Keratinocyte (primary cell): ENCODE results near the gene JAKMIP1. TPM values are rescaled to one million over a fixed set of nuclear protein-coding genes. Genes with fewer than 3 reads are reported as not detected.

Source experiments
- DNase-seq: peaks from one replicate; pipeline ENCODE4 v3.0.0-alpha.2; 2011; ENCODE audit warnings: low read depth, missing footprints, low spot score
- FAIRE-seq: peaks from 2 replicates; lab custom pipeline; 2011; peaks lifted over from hg19 to GRCh38; lab: Jason Lieb, UNC
- H2AFZ ChIP-seq: 2 replicates; pipeline ENCODE4 v1.6.0; 2012; ENCODE audit warnings: low read length, control low read depth, inconsistent platforms; ENCODE audit not compliant: control insufficient read depth
- H3K27ac ChIP-seq: 2 replicates; pipeline ENCODE4 v1.5.1; 2011; ENCODE audit warnings: low read length; ENCODE audit not compliant: control insufficient read depth, insufficient read depth
- H3K27me3 ChIP-seq: 3 replicates; pipeline ENCODE4 v1.6.0; 2011; ENCODE audit warnings: low read length; ENCODE audit not compliant: control insufficient read depth, insufficient read depth; ENCODE audit errors: extremely low read depth
- H3K36me3 ChIP-seq, 2 experiments: 2 replicates in 1 of 2; 3 replicates in 1 of 2; pipeline ENCODE4 v1.5.1; 2011; ENCODE audit warnings: low read length in 2 of 2, mild to moderate bottlenecking in 1 of 2; ENCODE audit not compliant: control insufficient read depth in 2 of 2, insufficient read depth in 2 of 2; ENCODE audit errors: extremely low read depth in 1 of 2
- H3K4me1 ChIP-seq: 3 replicates; pipeline ENCODE4 v1.5.1; 2011; ENCODE audit warnings: low read length; ENCODE audit not compliant: control insufficient read depth, insufficient read depth; ENCODE audit errors: extremely low read depth
- H3K4me2 ChIP-seq: 3 replicates; pipeline ENCODE4 v1.6.0; 2011; ENCODE audit warnings: low read depth, low read length; ENCODE audit not compliant: control insufficient read depth, insufficient read depth; ENCODE audit errors: extremely low read depth
- H3K4me3 ChIP-seq, 3 experiments: fragments of 200-600 bp in 1 of 3; sonication (generic) in 1 of 3; 2 replicates in 2 of 3; 3 replicates in 1 of 3; pipeline ENCODE4 v1.5.1; 2011 to 2016; ENCODE audit warnings: low read length in 3 of 3, mild to moderate bottlenecking in 3 of 3, control low read depth in 2 of 3, inconsistent platforms in 1 of 3, low read depth in 1 of 3, mixed read lengths in 1 of 3, mixed run types in 1 of 3, moderate library complexity in 1 of 3; ENCODE audit not compliant: control insufficient read depth in 2 of 3, insufficient read depth in 2 of 3; ENCODE audit errors: extremely low read depth in 1 of 3
- H3K79me2 ChIP-seq: 2 replicates; pipeline ENCODE4 v1.6.0; 2012; ENCODE audit warnings: low read length; ENCODE audit not compliant: control insufficient read depth, insufficient read depth
- H3K9ac ChIP-seq: 3 replicates; pipeline ENCODE4 v1.6.0; 2011; ENCODE audit warnings: low read length; ENCODE audit not compliant: control insufficient read depth, insufficient read depth; ENCODE audit errors: extremely low read depth
- H3K9me1 ChIP-seq: 3 replicates; pipeline ENCODE4 v1.6.0; 2011; ENCODE audit warnings: low read length; ENCODE audit not compliant: control insufficient read depth, insufficient read depth; ENCODE audit errors: extremely low read depth
- H3K9me3 ChIP-seq: 2 replicates; pipeline ENCODE4 v1.5.1; 2012; ENCODE audit warnings: low read depth, low read length; ENCODE audit not compliant: control insufficient read depth
- H4K20me1 ChIP-seq: 3 replicates; pipeline ENCODE4 v1.6.0; 2011; ENCODE audit warnings: low read length; ENCODE audit not compliant: control insufficient read depth, insufficient read depth; ENCODE audit errors: extremely low read depth
- CTCF ChIP-seq, 3 experiments: IDR thresholded peaks in 1 of 3; conservative IDR thresholded peaks in 1 of 3; optimal IDR thresholded peaks in 1 of 3; 2 replicates in 2 of 3; 3 replicates in 1 of 3; pipeline versions ENCODE3 to v1.5.1; 2011; ENCODE audit warnings: low read length in 3 of 3, mild to moderate bottlenecking in 3 of 3, moderate library complexity in 2 of 3, control low read depth in 1 of 3, inconsistent platforms in 1 of 3; ENCODE audit not compliant: insufficient read depth in 2 of 3; ENCODE audit errors: extremely low read depth in 1 of 3
- EZH2 ChIP-seq: IDR thresholded peaks from one replicate; pipeline ENCODE4 v1.6.1; 2012; ENCODE audit warnings: inconsistent platforms, mild to moderate bottlenecking, low read length, moderate library complexity
- dilution Hi-C: fragments of 300-500 bp; cut with MboI; formaldehyde crosslinking; loops from one replicate; pipeline ENCODE4 v1.7.0; 2020; ENCODE audit warnings: low sequenced_read_pairs; ENCODE audit not compliant: extremely low pct_ligation_motif_present
- polyA plus RNA-seq, 5 experiments: library from polyadenylated mRNA; depleted of rRNA in 3 of 5; stranded (reverse) in 3 of 5; stranded (forward) in 1 of 5; unstranded in 1 of 5; fragments of >200 nt; gene quantifications; 1 replicate in 1 of 5; 2 replicates in 3 of 5; 3 replicates in 1 of 5; pipeline versions ENCODE4 v1.2.1 to v1.2.3, GENCODE V29; 2011 to 2012; ENCODE audit warnings: missing spikeins in 2 of 5, low read depth in 1 of 5, low replicate concordance in 1 of 5

Gene JAKMIP1
- polyA plus RNA-seq, 1 donor (not counting 4 experiments of a cell fraction or from before 2014, with no cell fraction given): not detected

DNA sequence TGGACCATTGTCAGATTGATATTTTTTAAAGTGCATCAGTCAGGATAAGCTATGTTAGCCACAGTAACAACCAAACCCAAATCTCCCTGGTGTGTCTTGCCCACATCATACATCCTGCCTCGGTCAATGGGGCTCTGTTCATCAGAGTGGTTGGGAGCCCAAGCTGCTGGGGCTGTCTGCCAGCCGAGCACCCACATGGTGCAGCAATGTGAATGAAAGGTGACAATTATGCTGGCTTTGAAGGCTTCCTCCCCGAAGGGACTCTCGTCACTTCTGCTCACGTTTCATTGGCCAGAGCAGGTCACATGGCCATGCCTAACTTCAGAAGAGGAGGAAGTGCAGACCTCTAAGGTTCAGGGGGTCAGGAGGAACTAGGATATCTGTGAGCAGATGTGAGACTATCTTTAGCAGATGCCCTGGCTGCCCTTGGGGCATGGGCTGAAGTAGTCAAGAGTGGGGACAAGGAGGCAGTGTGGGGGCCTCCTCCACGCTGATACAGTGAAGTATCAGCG lies 1.3 kb upstream of the JAKMIP1 start:
- no peak for FAIRE-seq
- peaks cover 43% of the 10 kb centered on the region for H3K27me3 ChIP-seq
- dilution Hi-C loops: no loop called here

GRCh38 chr4:6200922-6201362 lies 593 bp upstream of the JAKMIP1 start:
- DNase-seq (no peak), FAIRE-seq (no peak)
- Histone ChIP-seq H3K9ac (no peak overlapping the region), H3K4me1 (no peaks in the 10 kb centered on the region), H3K4me2 (no peak overlapping the region), H3K27ac (no peak overlapping the region), H2AFZ (no peak overlapping the region), H3K27me3 (peaks cover 43% of the 10 kb centered on the region), H3K9me1 (no peaks in the 10 kb centered on the region), H3K9me3 (no peaks in the 10 kb centered on the region), H3K4me3 (no peak overlapping the region), H3K79me2 (no peaks in the 10 kb centered on the region), H4K20me1 (no peaks in the 10 kb centered on the region), H3K36me3 (no peaks in the 10 kb centered on the region)
- TF ChIP-seq CTCF (optimal IDR thresholded peaks at IDR 0.05 in 1 of 3, IDR thresholded peaks at IDR 0.05 in 1 of 3, conservative IDR thresholded peaks at IDR 0.05 in 1 of 3; ENCODE audit: extremely low read depth in 1 of 3, insufficient read depth in 2 of 3, low read length in 3 of 3): no peak
- TF ChIP-seq EZH2: no peak
- dilution Hi-C loops: no loop called here

More for the DNA sequence above, 1.3 kb upstream of the JAKMIP1 start:
- Histone ChIP-seq H3K9me1 (no peaks in the 10 kb centered on the region), H3K36me3 (no peaks in the 10 kb centered on the region), H3K9me3 (no peaks in the 10 kb centered on the region), H3K79me2 (no peaks in the 10 kb centered on the region), H3K9ac (no peak overlapping the region), H3K4me3 (no peak overlapping the region), H3K27ac (no peak overlapping the region), H3K4me1 (no peaks in the 10 kb centered on the region), H2AFZ (no peak overlapping the region), H4K20me1 (no peaks in the 10 kb centered on the region), H3K4me2 (no peak overlapping the region)
- no peak for DNase-seq
- TF ChIP-seq EZH2 (no peak), CTCF (optimal IDR thresholded peaks at IDR 0.05 in 1 of 3, IDR thresholded peaks at IDR 0.05 in 1 of 3, conservative IDR thresholded peaks at IDR 0.05 in 1 of 3; ENCODE audit: extremely low read depth in 1 of 3, insufficient read depth in 2 of 3, low read length in 3 of 3) (no peak)
